HepG2 (cell line): ENCODE results near the gene MLX. TPM values are rescaled to one million over a fixed set of nuclear protein-coding genes. Genes with fewer than 3 reads are reported as not detected.

ENCODE experiments used
- CENPBD1 ChIP-seq: sonication (generic); formaldehyde crosslinking; IDR thresholded peaks from 2 replicates; pipeline ENCODE4 v1.8.0; 2022; ENCODE audit warnings: missing genetic modification reagents, low read depth, mild to moderate bottlenecking, borderline replicate concordance
- CHD2 ChIP-seq: IDR thresholded peaks from 2 replicates; pipeline ENCODE4 v1.6.1; 2011; ENCODE audit warnings: low read depth, low read length, improper control_type of control experiment
- GMEB2 ChIP-seq: IDR thresholded peaks from 2 replicates; pipeline ENCODE4 v1.6.1; 2016; ENCODE audit warnings: missing biosample characterization, missing genetic modification reagents, low read depth
- HDAC1 ChIP-seq: sonication (generic); formaldehyde crosslinking; IDR thresholded peaks from 2 replicates; pipeline ENCODE4 v1.5.1; 2020; ENCODE audit warnings: mild to moderate bottlenecking, missing genetic modification reagents
- KAT2B ChIP-seq: fragments of 150-350 bp; IDR thresholded peaks from 2 replicates; pipeline ENCODE4 v1.6.1; 2014; ENCODE audit warnings: low read depth, low read length, borderline replicate concordance
- MIER2 ChIP-seq: IDR thresholded peaks from 2 replicates; pipeline ENCODE4 v1.6.1; 2016; ENCODE audit warnings: missing biosample characterization, missing genetic modification reagents
- MYNN ChIP-seq: sonication (generic); formaldehyde crosslinking; IDR thresholded peaks from 2 replicates; pipeline ENCODE4 v1.4.0; 2020; ENCODE audit warnings: mild to moderate bottlenecking, low read depth, missing genetic modification reagents
- PHF21A ChIP-seq: sonication (generic); formaldehyde crosslinking; IDR thresholded peaks from 2 replicates; pipeline ENCODE4 v1.5.0; 2020; ENCODE audit warnings: mild to moderate bottlenecking, missing genetic modification reagents
- POLR2AphosphoS2 ChIP-seq: IDR thresholded peaks from 2 replicates; pipeline ENCODE4 v1.6.1; 2011; ENCODE audit warnings: low read depth, low read length, improper control_type of control experiment
- RORA ChIP-seq: sonication (generic); formaldehyde crosslinking; IDR thresholded peaks from 2 replicates; pipeline ENCODE4 v1.5.0; 2020; ENCODE audit warnings: mild to moderate bottlenecking, missing genetic modification reagents, moderate library complexity
- SMAD9 ChIP-seq: sonication (generic); formaldehyde crosslinking; IDR thresholded peaks from 2 replicates; pipeline ENCODE4 v1.5.1; 2020; ENCODE audit warnings: mild to moderate bottlenecking, missing genetic modification reagents
- ZNF205 ChIP-seq: IDR thresholded peaks from 2 replicates; pipeline ENCODE4 v1.6.1; 2018; ENCODE audit warnings: missing biosample characterization, missing genetic modification reagents
- ZNF326 ChIP-seq: sonication (generic); formaldehyde crosslinking; IDR thresholded peaks from 2 replicates; pipeline ENCODE4 v1.4.0; 2020; ENCODE audit warnings: missing genetic modification reagents, borderline replicate concordance
- ZNF414 ChIP-seq: sonication (generic); formaldehyde crosslinking; IDR thresholded peaks from 2 replicates; pipeline ENCODE4 v1.5.0; 2020; ENCODE audit warnings: missing genetic modification reagents
- polyA plus RNA-seq, 8 experiments: library from polyadenylated mRNA; depleted of rRNA in 3 of 8; stranded (reverse) in 7 of 8; unstranded in 1 of 8; fragments of >200 nt; fragmentation: Illumina TruSeq in 4 of 8; extraction: Trizol in 4 of 8; gene quantifications; 2 replicates each; pipeline versions ENCODE4 v1.2.1 to v1.2.3, GENCODE V29; 2011 to 2016; ENCODE audit warnings: low read depth in 4 of 8, missing spikeins in 1 of 8, mixed read lengths in 1 of 8; ENCODE audit not compliant: insufficient read depth in 1 of 8
- total RNA-seq, 5 experiments: library from RNA; depleted of rRNA; stranded (reverse); fragments of >200 nt; fragmentation: Illumina TruSeq; extraction: Trizol; gene quantifications; 2 replicates each; pipeline ENCODE4 v1.2.3, GENCODE V29; 2016; ENCODE audit warnings: low read depth in 1 of 5
- TF ChIP-seq, protein P1 (sequence below): sonication (generic); formaldehyde crosslinking; IDR thresholded peaks from 2 replicates; pipeline ENCODE4 v1.5.0; 2020; ENCODE audit warnings: mild to moderate bottlenecking, missing genetic modification reagents, borderline replicate concordance
- TF ChIP-seq, protein P2 (sequence below): sonication (generic); formaldehyde crosslinking; IDR thresholded peaks from 2 replicates; pipeline ENCODE4 v1.8.0; 2022; ENCODE audit warnings: mild to moderate bottlenecking, missing genetic modification reagents; ENCODE audit not compliant: insufficient replicate concordance
- TF ChIP-seq, protein P3 (sequence below): sonication (generic); formaldehyde crosslinking; conservative IDR thresholded peaks from 2 replicates; pipeline ENCODE4 v1.4.0; 2020; ENCODE audit warnings: missing genetic modification reagents

MLX gene
- total and polyA plus RNA-seq, 2 of the 13 experiments (the other 11 are each of a cell fraction or from before 2014, with no cell fraction given) = 38.9 to 74.4 TPM

DNA sequence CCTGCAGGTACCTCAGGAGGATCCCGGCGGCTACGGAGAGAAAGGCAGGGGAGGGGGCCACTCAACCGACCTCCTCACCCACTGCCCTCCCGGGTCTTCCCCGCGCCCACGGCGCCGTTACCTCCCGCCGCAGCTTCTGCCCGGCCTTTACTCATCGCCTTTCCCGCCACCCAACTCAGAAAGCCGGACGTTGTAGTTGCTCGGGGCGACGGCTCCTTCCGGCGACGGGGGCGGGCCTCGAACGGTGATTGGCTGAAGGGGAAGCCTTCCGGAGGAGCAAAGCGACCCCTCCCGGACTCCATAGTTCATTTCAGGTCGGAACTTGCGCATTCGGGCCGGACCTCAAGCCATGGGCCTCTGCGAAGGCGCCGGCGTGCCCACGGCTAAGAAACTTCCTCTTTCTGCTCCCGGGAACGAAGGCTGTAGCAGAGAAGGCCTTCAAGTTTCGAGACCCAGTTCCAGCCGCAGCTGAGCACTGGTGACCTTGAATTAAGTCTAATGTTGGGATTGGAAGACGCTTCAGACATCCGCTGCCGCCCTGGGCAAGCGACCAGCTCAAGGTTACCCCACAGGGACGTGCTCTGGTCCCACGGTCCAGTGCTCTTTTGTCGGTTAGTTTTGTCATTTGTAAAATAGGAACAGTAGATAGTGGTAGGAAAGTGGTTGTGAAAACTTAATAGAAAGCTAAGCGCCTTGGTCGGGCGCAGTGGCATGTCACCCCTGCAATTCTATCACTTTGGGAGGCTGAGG, 10.8 kb downstream of the MLX start, which contains the start of gene PSMC3IP (continued):
- TF ChIP-seq, protein P1, sequence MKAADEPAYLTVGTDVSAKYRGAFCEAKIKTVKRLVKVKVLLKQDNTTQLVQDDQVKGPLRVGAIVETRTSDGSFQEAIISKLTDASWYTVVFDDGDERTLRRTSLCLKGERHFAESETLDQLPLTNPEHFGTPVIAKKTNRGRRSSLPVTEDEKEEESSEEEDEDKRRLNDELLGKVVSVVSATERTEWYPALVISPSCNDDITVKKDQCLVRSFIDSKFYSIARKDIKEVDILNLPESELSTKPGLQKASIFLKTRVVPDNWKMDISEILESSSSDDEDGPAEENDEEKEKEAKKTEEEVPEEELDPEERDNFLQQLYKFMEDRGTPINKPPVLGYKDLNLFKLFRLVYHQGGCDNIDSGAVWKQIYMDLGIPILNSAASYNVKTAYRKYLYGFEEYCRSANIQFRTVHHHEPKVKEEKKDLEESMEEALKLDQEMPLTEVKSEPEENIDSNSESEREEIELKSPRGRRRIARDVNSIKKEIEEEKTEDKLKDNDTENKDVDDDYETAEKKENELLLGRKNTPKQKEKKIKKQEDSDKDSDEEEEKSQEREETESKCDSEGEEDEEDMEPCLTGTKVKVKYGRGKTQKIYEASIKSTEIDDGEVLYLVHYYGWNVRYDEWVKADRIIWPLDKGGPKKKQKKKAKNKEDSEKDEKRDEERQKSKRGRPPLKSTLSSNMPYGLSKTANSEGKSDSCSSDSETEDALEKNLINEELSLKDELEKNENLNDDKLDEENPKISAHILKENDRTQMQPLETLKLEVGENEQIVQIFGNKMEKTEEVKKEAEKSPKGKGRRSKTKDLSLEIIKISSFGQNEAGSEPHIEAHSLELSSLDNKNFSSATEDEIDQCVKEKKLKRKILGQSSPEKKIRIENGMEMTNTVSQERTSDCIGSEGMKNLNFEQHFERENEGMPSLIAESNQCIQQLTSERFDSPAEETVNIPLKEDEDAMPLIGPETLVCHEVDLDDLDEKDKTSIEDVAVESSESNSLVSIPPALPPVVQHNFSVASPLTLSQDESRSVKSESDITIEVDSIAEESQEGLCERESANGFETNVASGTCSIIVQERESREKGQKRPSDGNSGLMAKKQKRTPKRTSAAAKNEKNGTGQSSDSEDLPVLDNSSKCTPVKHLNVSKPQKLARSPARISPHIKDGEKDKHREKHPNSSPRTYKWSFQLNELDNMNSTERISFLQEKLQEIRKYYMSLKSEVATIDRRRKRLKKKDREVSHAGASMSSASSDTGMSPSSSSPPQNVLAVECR (CRISPR knock-in tag) = peak; percentile 99
- TF ChIP-seq, protein P2, sequence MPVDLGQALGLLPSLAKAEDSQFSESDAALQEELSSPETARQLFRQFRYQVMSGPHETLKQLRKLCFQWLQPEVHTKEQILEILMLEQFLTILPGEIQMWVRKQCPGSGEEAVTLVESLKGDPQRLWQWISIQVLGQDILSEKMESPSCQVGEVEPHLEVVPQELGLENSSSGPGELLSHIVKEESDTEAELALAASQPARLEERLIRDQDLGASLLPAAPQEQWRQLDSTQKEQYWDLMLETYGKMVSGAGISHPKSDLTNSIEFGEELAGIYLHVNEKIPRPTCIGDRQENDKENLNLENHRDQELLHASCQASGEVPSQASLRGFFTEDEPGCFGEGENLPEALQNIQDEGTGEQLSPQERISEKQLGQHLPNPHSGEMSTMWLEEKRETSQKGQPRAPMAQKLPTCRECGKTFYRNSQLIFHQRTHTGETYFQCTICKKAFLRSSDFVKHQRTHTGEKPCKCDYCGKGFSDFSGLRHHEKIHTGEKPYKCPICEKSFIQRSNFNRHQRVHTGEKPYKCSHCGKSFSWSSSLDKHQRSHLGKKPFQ (CRISPR knock-in tag) = peak; percentile 84
- peak; percentile 51; the same call in 1 of the 2 replicates for TF ChIP-seq POLR2AphosphoS2
- TF ChIP-seq CENPBD1 = no peak
- 0 out of 2 replicates have a peak, but pooled peaks have one; percentile 71 for TF ChIP-seq MYNN
- peak; percentile 64; the same call in 1 of the 2 replicates for TF ChIP-seq SMAD9
- peak; percentile 21; the same call in 1 of the 2 replicates for TF ChIP-seq CHD2
- TF ChIP-seq, protein P3, sequence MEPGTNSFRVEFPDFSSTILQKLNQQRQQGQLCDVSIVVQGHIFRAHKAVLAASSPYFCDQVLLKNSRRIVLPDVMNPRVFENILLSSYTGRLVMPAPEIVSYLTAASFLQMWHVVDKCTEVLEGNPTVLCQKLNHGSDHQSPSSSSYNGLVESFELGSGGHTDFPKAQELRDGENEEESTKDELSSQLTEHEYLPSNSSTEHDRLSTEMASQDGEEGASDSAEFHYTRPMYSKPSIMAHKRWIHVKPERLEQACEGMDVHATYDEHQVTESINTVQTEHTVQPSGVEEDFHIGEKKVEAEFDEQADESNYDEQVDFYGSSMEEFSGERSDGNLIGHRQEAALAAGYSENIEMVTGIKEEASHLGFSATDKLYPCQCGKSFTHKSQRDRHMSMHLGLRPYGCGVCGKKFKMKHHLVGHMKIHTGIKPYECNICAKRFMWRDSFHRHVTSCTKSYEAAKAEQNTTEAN (CRISPR knock-in tag) = peak; percentile 65
- peak; percentile 64; the same call in 1 of the 2 replicates for TF ChIP-seq ZNF205 (CRISPR knock-in tag)
- TF ChIP-seq MIER2 = no peak
- peak; percentile 99 for TF ChIP-seq HDAC1 (CRISPR knock-in tag)
- peak; percentile 76 for TF ChIP-seq PHF21A (CRISPR knock-in tag)
- TF ChIP-seq ZNF414 (CRISPR knock-in tag) = 0 out of 2 replicates have a peak, but pooled peaks have one; percentile 24
- peak; percentile 66; the same call in 1 of the 2 replicates for TF ChIP-seq ZNF326 (CRISPR knock-in tag)
- TF ChIP-seq GMEB2 (CRISPR knock-in tag) = no peak
- no peak for TF ChIP-seq KAT2B
- no peak for TF ChIP-seq RORA (CRISPR knock-in tag)
